GM12873 (cell line): Measurements from ENCODE around the gene RAP1GAP2.

Experiments used
- TF ChIP-seq, protein P1 (sequence below): IDR thresholded peaks from 2 replicates; pipeline ENCODE4 v1.5.1; 2012; ENCODE audit warnings: low read depth, mild to moderate bottlenecking, moderate library complexity, low read length, control low read depth; ENCODE audit not compliant: insufficient read depth; ENCODE audit errors: missing control alignments

Gene RAP1GAP2

DNA sequence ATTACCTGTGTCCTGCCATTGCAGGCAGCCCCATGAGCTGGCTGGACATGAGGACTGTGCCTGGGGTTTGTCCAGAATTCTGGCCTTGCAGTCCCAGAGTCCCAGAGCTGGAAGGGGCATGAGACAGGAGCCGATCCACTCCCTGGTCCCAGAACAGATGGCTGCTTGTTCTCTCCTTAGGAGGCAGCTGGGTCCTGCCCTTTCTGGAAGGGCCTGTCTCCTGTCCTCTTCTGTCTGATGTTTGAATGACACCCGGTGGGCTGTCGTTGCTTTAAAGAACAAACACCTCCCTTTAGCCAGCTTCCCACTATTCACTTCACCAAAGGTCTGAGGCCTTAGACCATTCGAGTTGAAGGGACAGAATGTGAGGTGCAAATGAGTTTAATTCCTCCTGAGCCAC is 63.8 kb downstream of the RAP1GAP2 start:
- TF ChIP-seq, protein P1, sequence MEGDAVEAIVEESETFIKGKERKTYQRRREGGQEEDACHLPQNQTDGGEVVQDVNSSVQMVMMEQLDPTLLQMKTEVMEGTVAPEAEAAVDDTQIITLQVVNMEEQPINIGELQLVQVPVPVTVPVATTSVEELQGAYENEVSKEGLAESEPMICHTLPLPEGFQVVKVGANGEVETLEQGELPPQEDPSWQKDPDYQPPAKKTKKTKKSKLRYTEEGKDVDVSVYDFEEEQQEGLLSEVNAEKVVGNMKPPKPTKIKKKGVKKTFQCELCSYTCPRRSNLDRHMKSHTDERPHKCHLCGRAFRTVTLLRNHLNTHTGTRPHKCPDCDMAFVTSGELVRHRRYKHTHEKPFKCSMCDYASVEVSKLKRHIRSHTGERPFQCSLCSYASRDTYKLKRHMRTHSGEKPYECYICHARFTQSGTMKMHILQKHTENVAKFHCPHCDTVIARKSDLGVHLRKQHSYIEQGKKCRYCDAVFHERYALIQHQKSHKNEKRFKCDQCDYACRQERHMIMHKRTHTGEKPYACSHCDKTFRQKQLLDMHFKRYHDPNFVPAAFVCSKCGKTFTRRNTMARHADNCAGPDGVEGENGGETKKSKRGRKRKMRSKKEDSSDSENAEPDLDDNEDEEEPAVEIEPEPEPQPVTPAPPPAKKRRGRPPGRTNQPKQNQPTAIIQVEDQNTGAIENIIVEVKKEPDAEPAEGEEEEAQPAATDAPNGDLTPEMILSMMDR = no peak

DNA sequence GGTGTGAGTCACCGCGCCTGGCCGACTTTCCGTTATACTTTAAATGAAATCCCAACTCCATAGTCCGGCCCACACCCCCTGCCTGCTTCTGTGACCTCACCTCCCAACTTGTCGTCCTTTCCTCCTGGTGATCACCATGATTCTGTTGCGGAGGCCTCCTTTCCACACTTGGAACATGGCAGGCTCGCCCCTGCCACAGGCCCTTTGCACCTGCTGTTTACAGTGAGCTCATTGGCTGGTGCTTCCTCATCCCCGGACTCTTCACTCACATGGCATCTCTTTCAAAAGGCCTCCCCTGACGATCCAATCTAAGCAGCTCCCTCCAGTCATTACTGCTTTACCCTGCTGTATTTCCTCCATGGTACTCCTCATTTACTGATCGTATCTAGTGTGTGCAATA is 64.6 kb downstream of the RAP1GAP2 start:
- TF ChIP-seq, protein P1 = no peak

DNA sequence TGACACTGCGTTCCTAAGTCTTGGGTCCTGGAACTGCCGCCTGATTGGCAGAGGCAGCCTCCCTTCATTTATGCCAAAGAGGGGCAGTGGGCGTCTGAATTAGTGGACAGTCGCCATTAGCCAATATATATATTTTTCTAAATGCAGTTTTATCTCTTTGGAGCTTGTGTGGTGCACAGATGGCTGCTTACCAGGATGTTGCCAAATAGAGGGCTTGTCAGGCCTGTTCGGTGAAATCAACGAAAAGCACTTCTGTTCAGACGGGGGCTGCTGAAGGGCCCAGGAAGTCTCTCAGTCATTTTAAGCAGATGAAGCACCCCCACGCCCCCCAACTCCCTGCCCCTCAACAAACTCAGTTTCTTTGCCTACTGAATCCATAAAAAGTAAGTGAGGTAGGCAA is 66.0 kb downstream of the RAP1GAP2 start:
- TF ChIP-seq, protein P1 = no peak

DNA sequence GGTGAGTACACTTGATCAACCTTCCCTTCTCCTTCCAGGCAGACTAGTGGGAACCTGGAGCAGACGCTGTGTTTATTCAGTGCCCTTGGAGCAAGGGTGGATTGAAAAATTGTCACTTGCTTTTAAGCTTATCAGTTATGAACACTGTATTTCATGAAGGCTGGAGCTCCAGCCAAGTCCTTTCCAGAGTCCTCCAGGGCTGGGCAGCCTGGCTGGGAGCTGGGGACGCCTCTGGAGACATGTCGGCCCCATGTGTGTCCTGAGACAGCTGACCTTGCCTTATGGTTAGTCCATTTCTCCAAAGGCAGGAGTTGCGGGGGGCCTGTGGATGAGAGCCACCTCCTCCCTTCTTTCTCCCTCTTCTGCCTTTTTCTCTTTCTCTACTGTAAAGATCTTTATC is 67.0 kb downstream of the RAP1GAP2 start:
- TF ChIP-seq, protein P1 = no peak

DNA sequence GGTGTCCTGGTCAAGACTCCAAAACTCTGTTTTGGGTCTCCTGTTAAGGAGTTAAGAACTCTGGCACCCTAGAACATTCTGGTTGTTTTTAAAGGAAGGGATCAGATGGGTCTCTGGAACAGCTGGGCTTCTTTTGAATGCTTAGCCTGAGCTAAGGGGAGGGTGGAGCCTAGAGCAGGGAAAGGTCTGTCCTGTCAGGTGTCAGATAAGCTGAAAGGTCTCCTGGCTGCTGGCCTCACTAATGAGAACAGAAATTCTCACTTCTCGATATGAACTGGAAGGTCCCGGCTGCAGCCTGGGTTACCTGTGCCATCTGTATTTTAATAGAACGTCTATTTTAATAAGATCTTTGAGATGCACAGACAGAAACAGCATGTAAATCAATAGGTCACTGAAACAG is 69.0 kb downstream of the RAP1GAP2 start:
- TF ChIP-seq, protein P1 = no peak

DNA sequence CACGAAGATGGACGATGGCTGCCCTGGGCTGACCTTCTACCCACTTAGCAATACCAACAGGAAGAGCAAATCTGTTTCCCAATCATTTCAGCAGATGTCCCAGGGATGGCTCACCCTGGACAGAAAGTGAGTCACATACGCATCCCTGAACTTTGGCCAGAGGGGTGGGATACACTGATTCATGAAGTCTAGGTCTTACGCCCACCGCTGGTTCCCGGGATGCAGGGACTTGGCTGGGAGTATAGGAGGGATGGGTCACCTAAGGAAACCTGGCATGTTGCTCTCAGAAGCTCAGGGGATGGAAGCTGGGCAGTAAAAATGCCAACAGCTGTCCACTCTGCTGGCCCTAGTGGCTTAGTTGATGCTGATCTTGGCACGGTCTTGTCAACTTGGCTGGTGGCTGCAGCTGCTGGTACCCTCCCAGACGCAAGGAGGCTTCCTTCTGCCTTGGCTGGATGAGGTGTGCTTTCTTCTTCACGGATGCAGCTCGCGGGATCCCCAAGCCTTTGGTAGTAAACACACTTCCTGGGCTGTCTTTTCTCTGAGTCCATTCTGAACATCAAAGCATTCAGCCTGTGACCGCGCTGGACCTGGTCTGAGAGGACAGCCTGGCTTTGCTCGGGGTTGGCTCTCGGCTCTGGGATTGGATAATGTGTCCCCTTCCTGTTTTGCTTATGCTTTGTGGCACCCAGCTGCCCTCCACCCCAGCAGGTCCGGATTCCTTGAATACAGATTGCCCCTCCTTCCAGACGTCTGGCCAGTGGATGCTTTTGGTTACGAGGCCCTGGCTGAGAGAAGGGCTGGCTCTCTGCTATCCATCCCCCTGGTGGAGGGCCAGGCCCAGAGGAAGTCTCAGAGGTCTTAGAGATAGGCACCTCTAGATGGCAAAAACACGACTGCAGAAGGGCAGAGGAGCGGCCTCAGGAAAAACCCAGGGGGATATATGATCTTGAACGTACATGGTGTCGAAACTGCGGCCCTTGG is 71.5 kb downstream of the RAP1GAP2 start:
- TF ChIP-seq, protein P1 = no peak

DNA sequence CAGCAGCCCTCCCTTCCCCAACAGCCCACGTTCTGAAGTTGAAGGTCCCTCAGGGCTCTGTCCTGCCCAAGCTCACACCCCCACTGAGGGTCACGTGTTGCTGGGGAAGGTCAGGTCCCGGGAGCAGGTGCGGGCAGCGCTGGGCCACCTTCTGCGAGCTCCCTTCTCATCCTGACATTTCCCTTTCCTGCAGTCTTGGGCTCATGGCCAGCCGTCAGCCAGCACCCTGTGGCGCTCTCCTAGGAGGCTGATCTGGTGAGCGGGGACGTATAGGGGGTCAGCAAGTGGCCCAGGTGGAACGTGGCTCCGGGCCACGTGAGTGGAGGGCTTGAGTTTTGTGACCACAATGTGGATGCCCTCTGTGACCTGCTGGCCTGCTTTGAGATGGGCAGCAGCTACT is 73.4 kb downstream of the RAP1GAP2 start:
- TF ChIP-seq, protein P1 = no peak
